CD14-positive monocyte (primary cell): Measurements from ENCODE around the gene CPD. TPM values are rescaled to one million over a fixed set of nuclear protein-coding genes. Genes with fewer than 3 reads are reported as not detected.

Experiments
- DNase-seq, 3 donors: peaks; one replicate each; pipeline ENCODE4 v3.0.0-alpha.2; 2011 to 2022
- H2AFZ ChIP-seq: 2 replicates; pipeline ENCODE4 v1.6.0; 2012; ENCODE audit warnings: mild to moderate bottlenecking, low read depth, low read length, inconsistent platforms; ENCODE audit not compliant: insufficient read depth, poor library complexity, severe bottlenecking
- H3K27ac ChIP-seq, 2 donors: 1 replicate in 1 of 2; 2 replicates in 1 of 2; pipeline ENCODE4 v1.5.1; 2012 to 2013; ENCODE audit warnings: low read length in 2 of 2, control low read depth in 1 of 2, inconsistent platforms in 1 of 2, low read depth in 1 of 2, mild to moderate bottlenecking in 1 of 2
- H3K27me3 ChIP-seq, 2 donors: one replicate each; pipeline versions ENCODE4 v1.6.0 to v1.6.1; 2011 to 2013; ENCODE audit warnings: low read length in 2 of 2; ENCODE audit not compliant: control insufficient read depth in 2 of 2, insufficient read depth in 2 of 2
- H3K36me3 ChIP-seq, 2 donors: replicated peaks in 1 of 2; 1 replicate in 1 of 2; 2 replicates in 1 of 2; pipeline versions ENCODE4 v1.5.1 to v1.6.1; 2012 to 2013; ENCODE audit warnings: low read length in 2 of 2, control low read depth in 1 of 2, inconsistent platforms in 1 of 2, mild to moderate bottlenecking in 1 of 2; ENCODE audit not compliant: insufficient read depth in 2 of 2, control insufficient read depth in 1 of 2
- H3K4me1 ChIP-seq, 2 donors: 1 replicate in 1 of 2; 2 replicates in 1 of 2; pipeline versions ENCODE4 v1.5.1 to v1.6.1; 2012 to 2013; ENCODE audit warnings: low read length in 2 of 2, control low read depth in 1 of 2, inconsistent platforms in 1 of 2, mild to moderate bottlenecking in 1 of 2, moderate library complexity in 1 of 2; ENCODE audit not compliant: insufficient read depth in 2 of 2, control insufficient read depth in 1 of 2
- H3K4me2 ChIP-seq: replicated peaks from 2 replicates; pipeline ENCODE3; 2012; ENCODE audit warnings: low read length, moderate library complexity, mild to moderate bottlenecking; ENCODE audit not compliant: poor library complexity, severe bottlenecking; ENCODE audit errors: extremely low read depth
- H3K4me3 ChIP-seq, 3 experiments: fragments of 200-600 bp in 1 of 3; sonication (generic) in 1 of 3; replicated peaks in 1 of 3; 1 replicate in 2 of 3; 2 replicates in 1 of 3; pipeline ENCODE4 v1.5.1; 2011 to 2013; ENCODE audit warnings: low read length in 3 of 3, mild to moderate bottlenecking in 3 of 3, control low read depth in 2 of 3, low read depth in 2 of 3, inconsistent platforms in 1 of 3, moderate library complexity in 1 of 3
- H3K79me2 ChIP-seq: 2 replicates; pipeline ENCODE4 v1.6.0; 2012; ENCODE audit warnings: mild to moderate bottlenecking, control low read depth, inconsistent platforms, low read length, moderate library complexity; ENCODE audit not compliant: insufficient read depth
- H3K9ac ChIP-seq: 2 replicates; pipeline ENCODE4 v1.6.0; 2017; ENCODE audit warnings: low read length, mild to moderate bottlenecking; ENCODE audit not compliant: insufficient read depth, poor library complexity, severe bottlenecking
- H3K9me3 ChIP-seq, 2 donors: replicated peaks in 1 of 2; 1 replicate in 1 of 2; 2 replicates in 1 of 2; pipeline versions ENCODE4 v1.5.1 to v1.6.1; 2012 to 2013; ENCODE audit warnings: low read length in 2 of 2, control low read depth in 1 of 2; ENCODE audit not compliant: control insufficient read depth in 1 of 2, insufficient read depth in 1 of 2
- H4K20me1 ChIP-seq: 2 replicates; pipeline ENCODE4 v1.6.0; 2012; ENCODE audit warnings: mild to moderate bottlenecking, low read length, control low read depth, moderate library complexity; ENCODE audit not compliant: insufficient read depth
- H3K27ac Mint-ChIP-seq, 7 donors: one replicate each; pipeline ENCODE4 v1.8.0; 2020; ENCODE audit warnings: mild to moderate bottlenecking in 7 of 7, mixed read lengths in 7 of 7, moderate library complexity in 6 of 7, inconsistent platforms in 2 of 7
- H3K27me3 Mint-ChIP-seq, 3 donors: one replicate each; pipeline ENCODE4 v1.8.0; 2021 to 2022; ENCODE audit warnings: low read depth in 3 of 3, mild to moderate bottlenecking in 3 of 3, mixed read lengths in 3 of 3, moderate library complexity in 3 of 3, inconsistent platforms in 1 of 3
- H3K36me3 Mint-ChIP-seq, 2 donors: one replicate each; pipeline ENCODE4 v1.8.0; 2020; ENCODE audit warnings: mixed read lengths in 2 of 2, inconsistent platforms in 1 of 2, mild to moderate bottlenecking in 1 of 2
- H3K4me1 Mint-ChIP-seq: one replicate; pipeline ENCODE4 v1.8.0; 2020; ENCODE audit warnings: mild to moderate bottlenecking, mixed read lengths
- H3K4me3 Mint-ChIP-seq, 2 donors: one replicate each; pipeline ENCODE4 v1.8.0; 2020; ENCODE audit warnings: mild to moderate bottlenecking in 2 of 2, mixed read lengths in 2 of 2, moderate library complexity in 1 of 2
- H3K9me3 Mint-ChIP-seq, 7 donors: one replicate each; pipeline ENCODE4 v1.8.0; 2020 to 2022; ENCODE audit warnings: mixed read lengths in 7 of 7, mild to moderate bottlenecking in 6 of 7, moderate library complexity in 6 of 7, inconsistent platforms in 2 of 7
- WGBS: methylation state at CpG from one replicate; pipeline ENCODE4 v1.1.5; 2013; ENCODE audit warnings: missing lambda C conversion rate; ENCODE audit not compliant: insufficient coverage; 5-methylcytosine and 5-hydroxymethylcytosine counted together
- intact Hi-C, 2 donors: fragments of 100-400 bp; cut with micrococcal nuclease; formaldehyde crosslinking; loops; one replicate each; pipeline versions ENCODE4 v1.15.0 to v1.15.1; 2023
- polyA plus RNA-seq, 3 donors: library from polyadenylated mRNA; depleted of rRNA in 1 of 3; unstranded in 2 of 3; stranded (reverse) in 1 of 3; fragments of 300-500 nt in 2 of 3; fragments of >200 nt in 1 of 3; fragmentation: Illumina TruSeq in 2 of 3; gene quantifications; 1 replicate in 2 of 3; 2 replicates in 1 of 3; pipeline ENCODE4 v1.2.3, GENCODE V29; 2012 to 2021
- TF ChIP-seq, protein P1 (sequence below): fragments of 200-600 bp; IDR thresholded peaks from one replicate; pipeline ENCODE4 v1.8.0; 2022; ENCODE audit warnings: antibody characterized with exemption, mild to moderate bottlenecking

Gene CPD
- polyA plus RNA-seq, 3 donors, result 9.2 to 47.0 (median 32.2) TPM

DNA sequence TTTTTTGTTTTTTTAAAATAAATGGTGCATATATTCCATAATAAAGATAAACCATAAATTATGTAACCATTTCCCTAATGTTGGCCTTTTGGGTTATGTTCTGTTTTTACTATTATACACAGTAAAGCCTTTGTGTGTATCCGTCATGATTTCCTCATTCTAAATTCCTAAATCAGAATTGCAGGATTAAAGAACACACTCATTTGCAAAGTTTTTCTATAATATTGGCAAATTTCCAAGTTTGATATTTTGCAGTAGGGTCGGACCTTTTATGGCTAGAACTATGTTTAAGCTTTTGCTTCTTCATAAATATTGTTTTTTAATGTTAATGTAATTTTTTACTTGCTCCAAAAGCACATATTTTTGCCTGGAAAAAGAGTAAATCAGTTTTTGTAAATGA lies 115.1 kb downstream of the CPD start:
- Histone ChIP-seq H3K4me2 (no peak overlapping the region), H3K4me3 (no peak overlapping the region), H3K79me2 (no peaks in the 10 kb centered on the region), H3K9me3 (no peaks in the 10 kb centered on the region), H3K36me3 (peaks cover 99 to 100% of the 10 kb centered on the region in 2 donors), H3K27me3 (no peaks in the 10 kb centered on the region), H3K27ac (no peak overlapping the region), H2AFZ (no peak overlapping the region), H4K20me1 (no peaks in the 10 kb centered on the region), H3K9ac (no peak overlapping the region), H3K4me1 (no peaks in the 10 kb centered on the region)
- intact Hi-C loops, result no loop called here
- TF ChIP-seq, protein P1, sequence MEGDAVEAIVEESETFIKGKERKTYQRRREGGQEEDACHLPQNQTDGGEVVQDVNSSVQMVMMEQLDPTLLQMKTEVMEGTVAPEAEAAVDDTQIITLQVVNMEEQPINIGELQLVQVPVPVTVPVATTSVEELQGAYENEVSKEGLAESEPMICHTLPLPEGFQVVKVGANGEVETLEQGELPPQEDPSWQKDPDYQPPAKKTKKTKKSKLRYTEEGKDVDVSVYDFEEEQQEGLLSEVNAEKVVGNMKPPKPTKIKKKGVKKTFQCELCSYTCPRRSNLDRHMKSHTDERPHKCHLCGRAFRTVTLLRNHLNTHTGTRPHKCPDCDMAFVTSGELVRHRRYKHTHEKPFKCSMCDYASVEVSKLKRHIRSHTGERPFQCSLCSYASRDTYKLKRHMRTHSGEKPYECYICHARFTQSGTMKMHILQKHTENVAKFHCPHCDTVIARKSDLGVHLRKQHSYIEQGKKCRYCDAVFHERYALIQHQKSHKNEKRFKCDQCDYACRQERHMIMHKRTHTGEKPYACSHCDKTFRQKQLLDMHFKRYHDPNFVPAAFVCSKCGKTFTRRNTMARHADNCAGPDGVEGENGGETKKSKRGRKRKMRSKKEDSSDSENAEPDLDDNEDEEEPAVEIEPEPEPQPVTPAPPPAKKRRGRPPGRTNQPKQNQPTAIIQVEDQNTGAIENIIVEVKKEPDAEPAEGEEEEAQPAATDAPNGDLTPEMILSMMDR, result no peak
- Mint-ChIP-seq H3K4me1 (no peaks in the 10 kb centered on the region), H3K4me3 (no peak overlapping the region), H3K27ac (no peak overlapping the region), H3K27me3 (peaks cover 0 to 2% (median 0%) of the 10 kb centered on the region in 3 donors), H3K9me3 (peaks cover 0 to 2% (median 0%) of the 10 kb centered on the region in 7 donors), H3K36me3 (peaks cover 80 to 95% of the 10 kb centered on the region in 2 donors)
- no peak for DNase-seq
- WGBS, result no CpG with 5 or more reads among the region's 2 CpGs

DNA sequence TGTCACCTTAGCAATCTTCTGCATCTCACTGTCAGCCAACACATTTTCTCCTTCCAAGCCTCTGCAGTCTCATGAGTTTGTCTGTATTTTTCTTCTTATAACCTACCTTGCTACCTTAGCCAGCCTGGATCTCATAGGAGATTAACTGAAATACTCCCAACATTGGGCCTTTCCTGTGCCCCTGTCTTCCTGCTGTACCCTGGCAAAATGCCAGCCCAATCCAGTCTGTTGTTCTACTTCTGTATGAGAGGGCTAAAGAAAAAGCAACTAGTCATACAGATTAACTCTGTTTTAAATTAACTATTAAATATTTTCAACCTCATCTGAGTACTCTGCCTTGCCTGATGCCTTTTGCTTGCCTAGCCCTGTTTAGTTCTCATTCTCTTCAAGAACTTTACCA lies 116.9 kb downstream of the CPD start:
- peaks cover 94 to 99% of the 10 kb centered on the region in 2 donors for H3K36me3 ChIP-seq
- TF ChIP-seq, protein P1, result no peak
- no peak overlapping the region for H3K27ac Mint-ChIP-seq

More for the DNA sequence above, 116.9 kb downstream of the CPD start:
- peaks cover 0 to 2% (median 0%) of the 10 kb centered on the region in 7 donors for H3K9me3 Mint-ChIP-seq
- Histone ChIP-seq H3K9ac (no peak overlapping the region), H3K4me2 (no peak overlapping the region), H3K9me3 (no peaks in the 10 kb centered on the region), H3K27ac (no peak overlapping the region), H4K20me1 (no peaks in the 10 kb centered on the region), H2AFZ (no peak overlapping the region), H3K27me3 (no peaks in the 10 kb centered on the region), H3K4me1 (no peaks in the 10 kb centered on the region), H3K79me2 (no peaks in the 10 kb centered on the region), H3K4me3 (no peak overlapping the region)
- no peaks in the 10 kb centered on the region for H3K4me1 Mint-ChIP-seq
- H3K27me3 Mint-ChIP-seq, result peaks cover 0 to 2% (median 0%) of the 10 kb centered on the region in 3 donors
- DNase-seq, result no peak
- H3K4me3 Mint-ChIP-seq, result no peak overlapping the region
- intact Hi-C loops, result no loop called here
- peaks cover 79 to 95% of the 10 kb centered on the region in 2 donors for H3K36me3 Mint-ChIP-seq
